Fibroblast of villous mesenchyme (primary cell): ENCODE results near the gene PCBD2. TPM values are rescaled to one million over a fixed set of nuclear protein-coding genes. Genes with fewer than 3 reads are reported as not detected.

ENCODE experiments used
- DNase-seq: peaks from one replicate; pipeline ENCODE4 v3.0.0-alpha.2; 2010; ENCODE audit warnings: low read depth
- H3K4me3 ChIP-seq: 2 replicates; pipeline ENCODE4 v1.5.1; 2011; ENCODE audit warnings: low read depth, mild to moderate bottlenecking, low read length
- CTCF ChIP-seq: IDR thresholded peaks from 2 replicates; pipeline ENCODE4 v1.5.1; 2012; ENCODE audit warnings: low read depth, mild to moderate bottlenecking, low read length; ENCODE audit not compliant: insufficient read depth
- total RNA-seq: library from RNA; depleted of rRNA; stranded (reverse); fragments of >200 nt; gene quantifications from 2 replicates; pipeline ENCODE4 v1.2.3, GENCODE V29; 2012

PCBD2 gene
- total RNA-seq, 1 donor, result 4.7 TPM

GRCh38 chr5:134958755-134959154, 53.8 kb downstream of the PCBD2 start:
- peak; percentile 15 for DNase-seq
- no peak overlapping the region for H3K4me3 ChIP-seq
- TF ChIP-seq CTCF, result no peak

- no peak overlapping the region for H3K4me3 ChIP-seq
- TF ChIP-seq CTCF, result no peak
- DNase-seq, result no peak
Measured at GRCh38 chr5:134963098-134963497, 58.2 kb downstream of the PCBD2 start.

- no peak overlapping the region for H3K4me3 ChIP-seq
- TF ChIP-seq CTCF, result no peak
- no peak for DNase-seq
Measured at GRCh38 chr5:134964359-134965270, 59.7 kb downstream of the PCBD2 start.

- DNase-seq, result no peak
- no peak overlapping the region for H3K4me3 ChIP-seq
- TF ChIP-seq CTCF, result no peak
Measured at GRCh38 chr5:134965271-134965825, 60.4 kb downstream of the PCBD2 start.

GRCh38 chr5:134967607-134968006, 62.7 kb downstream of the PCBD2 start, which contains the start of gene CATSPER3:
Gene CATSPER3 (plus strand): TSS chr5:134967907. CDS start chr5:134967992, 85 bp downstream.
- DNase-seq, result no peak
- TF ChIP-seq CTCF, result no peak
- no peak within 1 kb of the TSS for H3K4me3 ChIP-seq

GRCh38 chr5:134968055-134968454, 63.1 kb downstream of the PCBD2 start:
- TF ChIP-seq CTCF, result no peak
- DNase-seq, result no peak
- no peak overlapping the region for H3K4me3 ChIP-seq
